Thoracic aorta (tissue), 2 donors: ENCODE results near the gene PKNOX2. TPM values are rescaled to one million over a fixed set of nuclear protein-coding genes. Genes with fewer than 3 reads are reported as not detected.

Source experiments
- ATAC-seq: fragments of 150-250 bp; one replicate; pipeline ENCODE4 v1.8.0; 2017; ENCODE audit warnings: low read depth; ENCODE audit not compliant: insufficient number of reproducible peaks, low FRiP score
- DNase-seq: peaks from one replicate; pipeline ENCODE4 v3.0.0-alpha.2; 2020; ENCODE audit warnings: low spot score
- H3K27ac ChIP-seq, 2 donors: fragments of 200-600 bp; sonication (generic); 1 replicate in 1 of 2; 2 replicates in 1 of 2; pipeline ENCODE4 v1.5.1; 2016; ENCODE audit warnings: mild to moderate bottlenecking in 2 of 2, moderate library complexity in 2 of 2
- H3K27me3 ChIP-seq: fragments of 200-600 bp; sonication (generic); replicated peaks from 2 replicates; pipeline ENCODE4 v1.6.0; 2016; ENCODE audit warnings: mild to moderate bottlenecking; ENCODE audit not compliant: insufficient read depth
- H3K36me3 ChIP-seq: fragments of 200-600 bp; sonication (generic); one replicate; pipeline ENCODE4 v1.5.1; 2016
- H3K4me1 ChIP-seq, 2 donors: fragments of 200-600 bp; sonication (generic); 1 replicate in 1 of 2; 2 replicates in 1 of 2; pipeline versions ENCODE4 v1.5.1 to v1.6.0; 2016; ENCODE audit warnings: low read depth in 2 of 2, mild to moderate bottlenecking in 1 of 2; ENCODE audit not compliant: control insufficient read depth in 1 of 2
- H3K4me3 ChIP-seq: fragments of 200-600 bp; sonication (generic); 2 replicates; pipeline ENCODE4 v1.5.1; 2016; ENCODE audit warnings: mild to moderate bottlenecking
- H3K9me3 ChIP-seq: fragments of 200-600 bp; sonication (generic); 2 replicates; pipeline ENCODE4 v1.5.1; 2016
- total RNA-seq, 2 donors: library from RNA; depleted of rRNA; stranded (reverse); fragments of >200 nt; gene quantifications; one replicate each; pipeline versions ENCODE4 v1.1.0 to v1.2.3, GENCODE V29; 2016
- TF ChIP-seq, protein P1 (sequence below): fragments of 200-600 bp; sonication (generic); IDR thresholded peaks from one replicate; pipeline ENCODE4 v1.5.1; 2019; ENCODE audit warnings: antibody characterized with exemption

Gene PKNOX2
- total RNA-seq, 2 donors from 2014 or later = 1.4 to 9.2 TPM

DNA sequence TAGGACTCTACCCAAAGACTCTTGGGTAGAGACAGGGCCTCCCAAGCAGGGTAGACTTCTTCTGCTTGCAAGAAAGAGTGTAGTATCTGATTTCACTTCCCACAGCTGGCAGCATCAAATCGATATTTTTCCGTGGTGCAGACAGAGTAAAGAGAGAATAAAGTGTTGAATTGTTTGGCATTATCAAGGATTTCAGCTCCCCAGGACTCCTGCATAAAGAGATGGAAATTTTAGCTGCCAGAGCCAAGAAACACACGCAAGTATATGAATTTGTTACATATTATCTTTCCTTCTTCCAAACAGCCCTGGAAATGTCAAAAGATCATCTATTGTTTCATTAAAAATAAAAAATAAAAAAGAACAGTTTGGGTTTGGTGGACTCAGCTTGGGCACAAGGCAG lies 136.8 kb downstream of the PKNOX2 start:
- Histone ChIP-seq H3K4me3 (no peak overlapping the region), H3K27ac (peak overlapping the region; percentile 6 to 58), H3K4me1 (peaks cover 10 to 28% of the 10 kb centered on the region in 2 donors), H3K36me3 (no peaks in the 10 kb centered on the region), H3K9me3 (no peaks in the 10 kb centered on the region), H3K27me3 (no peaks in the 10 kb centered on the region)
- DNase-seq = no peak
- TF ChIP-seq, protein P1, sequence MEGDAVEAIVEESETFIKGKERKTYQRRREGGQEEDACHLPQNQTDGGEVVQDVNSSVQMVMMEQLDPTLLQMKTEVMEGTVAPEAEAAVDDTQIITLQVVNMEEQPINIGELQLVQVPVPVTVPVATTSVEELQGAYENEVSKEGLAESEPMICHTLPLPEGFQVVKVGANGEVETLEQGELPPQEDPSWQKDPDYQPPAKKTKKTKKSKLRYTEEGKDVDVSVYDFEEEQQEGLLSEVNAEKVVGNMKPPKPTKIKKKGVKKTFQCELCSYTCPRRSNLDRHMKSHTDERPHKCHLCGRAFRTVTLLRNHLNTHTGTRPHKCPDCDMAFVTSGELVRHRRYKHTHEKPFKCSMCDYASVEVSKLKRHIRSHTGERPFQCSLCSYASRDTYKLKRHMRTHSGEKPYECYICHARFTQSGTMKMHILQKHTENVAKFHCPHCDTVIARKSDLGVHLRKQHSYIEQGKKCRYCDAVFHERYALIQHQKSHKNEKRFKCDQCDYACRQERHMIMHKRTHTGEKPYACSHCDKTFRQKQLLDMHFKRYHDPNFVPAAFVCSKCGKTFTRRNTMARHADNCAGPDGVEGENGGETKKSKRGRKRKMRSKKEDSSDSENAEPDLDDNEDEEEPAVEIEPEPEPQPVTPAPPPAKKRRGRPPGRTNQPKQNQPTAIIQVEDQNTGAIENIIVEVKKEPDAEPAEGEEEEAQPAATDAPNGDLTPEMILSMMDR = no peak
- ATAC-seq = no peak

DNA sequence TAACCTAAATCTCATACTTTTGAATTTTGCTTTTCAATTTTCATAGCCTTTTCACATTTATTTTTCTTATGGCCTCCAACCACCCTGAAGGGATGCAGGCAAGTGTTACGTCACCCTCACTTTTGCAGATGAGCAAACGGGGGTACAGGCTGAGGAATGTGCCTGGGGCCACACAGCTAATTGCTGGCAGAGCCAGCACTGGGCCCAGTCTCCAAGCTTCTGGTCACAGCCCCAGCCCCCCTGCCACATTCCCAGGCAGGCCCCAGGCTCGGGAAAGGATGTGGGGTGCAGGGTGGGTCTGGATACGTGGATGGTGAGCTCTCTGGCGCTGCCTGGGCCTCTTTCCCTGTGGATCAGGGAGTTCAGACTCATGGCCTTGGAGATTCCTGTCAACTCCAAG lies 138.6 kb downstream of the PKNOX2 start:
- DNase-seq (no peak), ATAC-seq (no peak)
- H3K27ac ChIP-seq = no peak overlapping the region
- H3K4me1 ChIP-seq = peaks cover 10 to 28% of the 10 kb centered on the region in 2 donors
- H3K27me3 ChIP-seq = no peaks in the 10 kb centered on the region
- TF ChIP-seq, protein P1 = no peak
- H3K36me3 ChIP-seq = no peaks in the 10 kb centered on the region
- H3K9me3 ChIP-seq = no peaks in the 10 kb centered on the region
- H3K4me3 ChIP-seq = no peak overlapping the region

DNA sequence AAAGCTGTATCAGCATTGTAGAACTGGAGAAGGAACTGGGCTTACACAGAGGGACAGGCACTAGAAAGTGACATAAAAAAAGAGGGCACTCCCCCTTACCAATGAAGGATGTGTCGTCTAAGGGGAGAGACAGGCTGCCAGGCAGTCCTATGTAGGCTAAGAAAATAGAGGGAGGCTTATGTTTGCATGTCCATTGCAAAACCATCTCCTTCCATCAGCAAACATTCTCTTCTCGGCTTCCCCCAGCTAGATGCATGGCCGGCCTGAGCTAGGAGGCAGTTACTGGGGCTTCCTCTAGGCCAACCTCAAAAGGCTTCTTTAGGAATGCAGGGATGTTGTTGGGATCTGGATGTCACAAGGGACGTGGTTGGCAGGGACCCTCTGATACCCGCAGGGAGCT lies 139.1 kb downstream of the PKNOX2 start:
- ATAC-seq = no peak
- TF ChIP-seq, protein P1 = no peak
- H3K36me3 ChIP-seq = no peaks in the 10 kb centered on the region
- H3K4me1 ChIP-seq = peaks cover 10 to 28% of the 10 kb centered on the region in 2 donors
- no peak overlapping the region for H3K4me3 ChIP-seq
- DNase-seq = no peak
- H3K27ac ChIP-seq = no peak overlapping the region
- H3K27me3 ChIP-seq = no peaks in the 10 kb centered on the region
- H3K9me3 ChIP-seq = no peaks in the 10 kb centered on the region

GRCh38 chr11:125304136-125304535 lies 139.6 kb downstream of the PKNOX2 start:
- Histone ChIP-seq H3K27me3 (no peaks in the 10 kb centered on the region), H3K9me3 (no peaks in the 10 kb centered on the region), H3K4me1 (peaks cover 10 to 28% of the 10 kb centered on the region in 2 donors), H3K27ac (no peak overlapping the region), H3K4me3 (no peak overlapping the region), H3K36me3 (no peaks in the 10 kb centered on the region)
- ATAC-seq = no peak
- DNase-seq = no peak
- TF ChIP-seq, protein P1 = no peak

DNA sequence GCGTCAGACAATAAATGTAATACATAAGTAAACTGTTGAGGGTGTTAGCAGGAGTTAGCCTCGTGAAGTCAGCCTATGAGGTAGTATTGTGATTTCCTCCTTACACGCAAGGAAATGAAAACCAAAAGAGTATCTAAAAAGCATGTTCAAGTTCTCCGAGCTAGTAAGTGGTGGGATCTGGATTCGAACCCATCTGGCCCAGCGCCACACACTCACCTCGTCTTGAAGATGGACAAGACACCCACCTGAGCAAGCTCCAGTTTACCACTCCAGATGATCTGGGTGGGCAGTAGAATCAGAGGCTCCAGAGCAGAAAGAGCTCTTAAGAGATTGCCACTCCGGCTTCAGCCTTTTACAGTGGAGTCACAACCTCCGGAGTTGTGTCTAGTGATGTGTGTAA lies 140.3 kb downstream of the PKNOX2 start:
- H3K27me3 ChIP-seq = no peaks in the 10 kb centered on the region
- ATAC-seq (no peak), DNase-seq (no peak)
- H3K4me1 ChIP-seq = peaks cover 10 to 25% of the 10 kb centered on the region in 2 donors
- H3K36me3 ChIP-seq = no peaks in the 10 kb centered on the region
- no peaks in the 10 kb centered on the region for H3K9me3 ChIP-seq
- H3K4me3 ChIP-seq = no peak overlapping the region
- TF ChIP-seq, protein P1 = no peak
- no peak overlapping the region for H3K27ac ChIP-seq
